CD14-positive monocyte (primary cell): ENCODE data around the gene PADI6. TPM values are rescaled to one million over a fixed set of nuclear protein-coding genes. Genes with fewer than 3 reads are reported as not detected.

Experiments
- DNase-seq, 3 donors: peaks; one replicate each; pipeline ENCODE4 v3.0.0-alpha.2; 2011 to 2022
- H2AFZ ChIP-seq: 2 replicates; pipeline ENCODE4 v1.6.0; 2012; ENCODE audit warnings: mild to moderate bottlenecking, low read depth, low read length, inconsistent platforms; ENCODE audit not compliant: insufficient read depth, poor library complexity, severe bottlenecking
- H3K27ac ChIP-seq, 2 donors: 1 replicate in 1 of 2; 2 replicates in 1 of 2; pipeline ENCODE4 v1.5.1; 2012 to 2013; ENCODE audit warnings: low read length in 2 of 2, control low read depth in 1 of 2, inconsistent platforms in 1 of 2, low read depth in 1 of 2, mild to moderate bottlenecking in 1 of 2
- H3K27me3 ChIP-seq, 2 donors: one replicate each; pipeline versions ENCODE4 v1.6.0 to v1.6.1; 2011 to 2013; ENCODE audit warnings: low read length in 2 of 2; ENCODE audit not compliant: control insufficient read depth in 2 of 2, insufficient read depth in 2 of 2
- H3K36me3 ChIP-seq, 2 donors: replicated peaks in 1 of 2; 1 replicate in 1 of 2; 2 replicates in 1 of 2; pipeline versions ENCODE4 v1.5.1 to v1.6.1; 2012 to 2013; ENCODE audit warnings: low read length in 2 of 2, control low read depth in 1 of 2, inconsistent platforms in 1 of 2, mild to moderate bottlenecking in 1 of 2; ENCODE audit not compliant: insufficient read depth in 2 of 2, control insufficient read depth in 1 of 2
- H3K4me1 ChIP-seq, 2 donors: 1 replicate in 1 of 2; 2 replicates in 1 of 2; pipeline versions ENCODE4 v1.5.1 to v1.6.1; 2012 to 2013; ENCODE audit warnings: low read length in 2 of 2, control low read depth in 1 of 2, inconsistent platforms in 1 of 2, mild to moderate bottlenecking in 1 of 2, moderate library complexity in 1 of 2; ENCODE audit not compliant: insufficient read depth in 2 of 2, control insufficient read depth in 1 of 2
- H3K4me2 ChIP-seq: replicated peaks from 2 replicates; pipeline ENCODE3; 2012; ENCODE audit warnings: low read length, moderate library complexity, mild to moderate bottlenecking; ENCODE audit not compliant: poor library complexity, severe bottlenecking; ENCODE audit errors: extremely low read depth
- H3K4me3 ChIP-seq, 3 experiments: fragments of 200-600 bp in 1 of 3; sonication (generic) in 1 of 3; replicated peaks in 1 of 3; 1 replicate in 2 of 3; 2 replicates in 1 of 3; pipeline ENCODE4 v1.5.1; 2011 to 2013; ENCODE audit warnings: low read length in 3 of 3, mild to moderate bottlenecking in 3 of 3, control low read depth in 2 of 3, low read depth in 2 of 3, inconsistent platforms in 1 of 3, moderate library complexity in 1 of 3
- H3K79me2 ChIP-seq: 2 replicates; pipeline ENCODE4 v1.6.0; 2012; ENCODE audit warnings: mild to moderate bottlenecking, control low read depth, inconsistent platforms, low read length, moderate library complexity; ENCODE audit not compliant: insufficient read depth
- H3K9ac ChIP-seq: 2 replicates; pipeline ENCODE4 v1.6.0; 2017; ENCODE audit warnings: low read length, mild to moderate bottlenecking; ENCODE audit not compliant: insufficient read depth, poor library complexity, severe bottlenecking
- H3K9me3 ChIP-seq, 2 donors: replicated peaks in 1 of 2; 1 replicate in 1 of 2; 2 replicates in 1 of 2; pipeline versions ENCODE4 v1.5.1 to v1.6.1; 2012 to 2013; ENCODE audit warnings: low read length in 2 of 2, control low read depth in 1 of 2; ENCODE audit not compliant: control insufficient read depth in 1 of 2, insufficient read depth in 1 of 2
- H4K20me1 ChIP-seq: 2 replicates; pipeline ENCODE4 v1.6.0; 2012; ENCODE audit warnings: mild to moderate bottlenecking, low read length, control low read depth, moderate library complexity; ENCODE audit not compliant: insufficient read depth
- H3K27ac Mint-ChIP-seq, 7 donors: one replicate each; pipeline ENCODE4 v1.8.0; 2020; ENCODE audit warnings: mild to moderate bottlenecking in 7 of 7, mixed read lengths in 7 of 7, moderate library complexity in 6 of 7, inconsistent platforms in 2 of 7
- H3K27me3 Mint-ChIP-seq, 3 donors: one replicate each; pipeline ENCODE4 v1.8.0; 2021 to 2022; ENCODE audit warnings: low read depth in 3 of 3, mild to moderate bottlenecking in 3 of 3, mixed read lengths in 3 of 3, moderate library complexity in 3 of 3, inconsistent platforms in 1 of 3
- H3K36me3 Mint-ChIP-seq, 2 donors: one replicate each; pipeline ENCODE4 v1.8.0; 2020; ENCODE audit warnings: mixed read lengths in 2 of 2, inconsistent platforms in 1 of 2, mild to moderate bottlenecking in 1 of 2
- H3K4me1 Mint-ChIP-seq: one replicate; pipeline ENCODE4 v1.8.0; 2020; ENCODE audit warnings: mild to moderate bottlenecking, mixed read lengths
- H3K4me3 Mint-ChIP-seq, 2 donors: one replicate each; pipeline ENCODE4 v1.8.0; 2020; ENCODE audit warnings: mild to moderate bottlenecking in 2 of 2, mixed read lengths in 2 of 2, moderate library complexity in 1 of 2
- H3K9me3 Mint-ChIP-seq, 7 donors: one replicate each; pipeline ENCODE4 v1.8.0; 2020 to 2022; ENCODE audit warnings: mixed read lengths in 7 of 7, mild to moderate bottlenecking in 6 of 7, moderate library complexity in 6 of 7, inconsistent platforms in 2 of 7
- WGBS: methylation state at CpG from one replicate; pipeline ENCODE4 v1.1.5; 2013; ENCODE audit warnings: missing lambda C conversion rate; ENCODE audit not compliant: insufficient coverage; 5-methylcytosine and 5-hydroxymethylcytosine counted together
- intact Hi-C, 2 donors: fragments of 100-400 bp; cut with micrococcal nuclease; formaldehyde crosslinking; loops; one replicate each; pipeline versions ENCODE4 v1.15.0 to v1.15.1; 2023
- polyA plus RNA-seq, 3 donors: library from polyadenylated mRNA; depleted of rRNA in 1 of 3; unstranded in 2 of 3; stranded (reverse) in 1 of 3; fragments of 300-500 nt in 2 of 3; fragments of >200 nt in 1 of 3; fragmentation: Illumina TruSeq in 2 of 3; gene quantifications; 1 replicate in 2 of 3; 2 replicates in 1 of 3; pipeline ENCODE4 v1.2.3, GENCODE V29; 2012 to 2021
- TF ChIP-seq, protein P1 (sequence below): fragments of 200-600 bp; IDR thresholded peaks from one replicate; pipeline ENCODE4 v1.8.0; 2022; ENCODE audit warnings: antibody characterized with exemption, mild to moderate bottlenecking

Gene PADI6
- polyA plus RNA-seq, 3 donors: 0.66 to 0.83 (median 0.78) TPM

DNA sequence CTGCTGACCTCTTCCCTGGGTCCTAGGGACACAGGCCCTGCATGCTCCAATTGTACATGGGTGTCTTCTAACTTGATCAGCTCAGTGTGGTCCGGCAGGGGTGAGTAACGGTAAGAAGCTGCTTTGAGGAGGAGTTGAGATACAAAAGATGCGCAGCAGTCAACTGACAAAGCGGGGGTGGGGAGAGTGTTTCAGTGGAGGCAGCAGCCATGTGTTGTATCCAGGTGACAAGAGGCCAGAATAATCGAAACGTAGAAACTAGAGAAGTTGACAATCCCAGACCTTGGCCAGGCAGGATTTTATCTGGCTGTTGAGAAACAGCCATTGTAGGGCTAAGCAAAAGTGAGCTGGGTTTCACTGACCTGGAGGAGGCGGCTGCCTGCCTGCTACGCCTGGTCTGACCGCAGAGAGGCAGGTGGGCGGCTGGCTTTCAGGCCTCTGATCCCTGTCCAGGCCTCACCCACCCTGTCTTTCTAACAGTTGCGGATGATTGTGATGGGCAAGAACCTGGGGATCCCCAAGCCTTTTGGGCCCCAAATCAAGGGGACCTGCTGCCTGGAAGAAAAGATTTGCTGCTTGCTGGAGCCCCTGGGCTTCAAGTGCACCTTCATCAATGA is 28.8 kb downstream of the PADI6 start:
- H3K79me2 ChIP-seq: no peaks in the 10 kb centered on the region
- H3K4me1 ChIP-seq: peaks cover 9 to 31% of the 10 kb centered on the region in 2 donors
- no peak overlapping the region for H3K4me2 ChIP-seq
- H3K27me3 Mint-ChIP-seq: peaks cover 0 to 2% (median 2%) of the 10 kb centered on the region in 3 donors
- peaks cover 0 to 1% of the 10 kb centered on the region in 2 donors for H3K36me3 ChIP-seq
- no peak overlapping the region for H2AFZ ChIP-seq
- no peak for DNase-seq
- H3K27ac Mint-ChIP-seq: no peak overlapping the region
- no peak overlapping the region for H3K9ac ChIP-seq
- 95% methylated on average over 11 of the region's 11 CpGs for WGBS
- no peak overlapping the region for H3K4me3 Mint-ChIP-seq
- no peaks in the 10 kb centered on the region for H3K36me3 Mint-ChIP-seq
- no peaks in the 10 kb centered on the region for H3K9me3 ChIP-seq
- peaks cover 12% of the 10 kb centered on the region for H3K4me1 Mint-ChIP-seq
- H3K4me3 ChIP-seq: no peak overlapping the region
- H4K20me1 ChIP-seq: peaks cover 2% of the 10 kb centered on the region
- no peak overlapping the region for H3K27ac ChIP-seq
- intact Hi-C loops: loop anchor here (5.0 to 10.0 kb wide), 4 partner anchors 156 to 339 kb away; partner anchors contain the start of genes PADI2 (in 1 of the 2) and PADI3 (in 1 of the 2)
- TF ChIP-seq, protein P1, sequence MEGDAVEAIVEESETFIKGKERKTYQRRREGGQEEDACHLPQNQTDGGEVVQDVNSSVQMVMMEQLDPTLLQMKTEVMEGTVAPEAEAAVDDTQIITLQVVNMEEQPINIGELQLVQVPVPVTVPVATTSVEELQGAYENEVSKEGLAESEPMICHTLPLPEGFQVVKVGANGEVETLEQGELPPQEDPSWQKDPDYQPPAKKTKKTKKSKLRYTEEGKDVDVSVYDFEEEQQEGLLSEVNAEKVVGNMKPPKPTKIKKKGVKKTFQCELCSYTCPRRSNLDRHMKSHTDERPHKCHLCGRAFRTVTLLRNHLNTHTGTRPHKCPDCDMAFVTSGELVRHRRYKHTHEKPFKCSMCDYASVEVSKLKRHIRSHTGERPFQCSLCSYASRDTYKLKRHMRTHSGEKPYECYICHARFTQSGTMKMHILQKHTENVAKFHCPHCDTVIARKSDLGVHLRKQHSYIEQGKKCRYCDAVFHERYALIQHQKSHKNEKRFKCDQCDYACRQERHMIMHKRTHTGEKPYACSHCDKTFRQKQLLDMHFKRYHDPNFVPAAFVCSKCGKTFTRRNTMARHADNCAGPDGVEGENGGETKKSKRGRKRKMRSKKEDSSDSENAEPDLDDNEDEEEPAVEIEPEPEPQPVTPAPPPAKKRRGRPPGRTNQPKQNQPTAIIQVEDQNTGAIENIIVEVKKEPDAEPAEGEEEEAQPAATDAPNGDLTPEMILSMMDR: no peak
- no peaks in the 10 kb centered on the region for H3K9me3 Mint-ChIP-seq
- no peaks in the 10 kb centered on the region for H3K27me3 ChIP-seq

DNA sequence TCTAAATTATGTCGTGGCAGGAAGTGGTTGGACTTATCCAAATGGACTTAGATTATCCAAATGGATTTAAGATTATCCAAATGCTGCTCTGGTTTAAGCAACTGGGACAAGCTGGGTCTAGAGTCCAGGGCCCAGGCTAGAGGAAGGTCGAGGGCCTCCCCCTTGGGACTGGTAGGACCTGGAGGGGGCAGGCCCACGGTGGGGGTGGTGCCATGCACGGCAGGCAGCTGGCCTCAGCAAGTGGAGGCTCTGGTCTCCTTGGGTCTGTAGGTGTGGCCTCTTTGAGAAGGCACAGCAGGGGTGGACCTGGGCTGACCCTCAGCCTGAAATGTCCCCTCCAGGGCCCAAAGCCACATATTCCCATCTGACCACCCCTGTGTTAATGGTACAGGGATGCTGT is 29.8 kb downstream of the PADI6 start:
- Histone ChIP-seq H3K4me3 (no peak overlapping the region), H3K4me2 (no peak overlapping the region), H3K4me1 (peaks cover 9 to 31% of the 10 kb centered on the region in 2 donors), H3K27me3 (no peaks in the 10 kb centered on the region), H3K9me3 (no peaks in the 10 kb centered on the region), H2AFZ (no peak overlapping the region), H3K9ac (no peak overlapping the region), H3K27ac (no peak overlapping the region), H4K20me1 (peaks cover 10% of the 10 kb centered on the region), H3K36me3 (peaks cover under 1 to 6% of the 10 kb centered on the region in 2 donors), H3K79me2 (no peaks in the 10 kb centered on the region)
- Mint-ChIP-seq H3K27ac (no peak overlapping the region), H3K27me3 (peaks cover 0 to 2% (median 0%) of the 10 kb centered on the region in 3 donors), H3K4me1 (peaks cover 16% of the 10 kb centered on the region), H3K4me3 (no peak overlapping the region), H3K36me3 (peaks cover 2 to 6% of the 10 kb centered on the region in 2 donors), H3K9me3 (no peaks in the 10 kb centered on the region)
- 91% methylated on average over 3 of the region's 4 CpGs for WGBS
- TF ChIP-seq, protein P1: no peak
- intact Hi-C loops: loop anchor here (5.0 to 10.0 kb wide), 4 partner anchors 157 to 340 kb away; partner anchors contain the start of genes PADI2 (in 1 of the 2) and PADI3 (in 1 of the 2)
- DNase-seq: no peak
